ENCODE data around the gene RSRC1.
"Not testable (repeated sequence)": the region's sequence is repeated elsewhere in the genome, so short reads cannot be mapped to it uniquely, and the experiment has no call there.

The RSRC1 gene

GRCh38 chr3:158109804-158110657 lies at the start of gene RSRC1:
TSS of gene RSRC1 (plus strand) at chr3:158110089. CDS start at chr3:158122105, 12,016 bp downstream.
- peak; percentile 46 to 50 for DNase-seq (ENCODE audit: low read depth in 2 of 2, low spot score in 1 of 2)

GRCh38 chr3:158065574-158065973 lies 44.3 kb upstream of the RSRC1 start:
- DNase-seq (ENCODE audit: low read depth in 2 of 2, low spot score in 1 of 2): not testable (repeated sequence)

- no peak for DNase-seq (ENCODE audit: low read depth in 2 of 2, low spot score in 1 of 2)
Measured at GRCh38 chr3:158072790-158073189, 37.1 kb upstream of the RSRC1 start.

GRCh38 chr3:158074591-158074990 lies 35.3 kb upstream of the RSRC1 start:
- DNase-seq (ENCODE audit: low read depth in 2 of 2, low spot score in 1 of 2): no peak

- DNase-seq (ENCODE audit: low read depth in 2 of 2, low spot score in 1 of 2): no peak
Measured at GRCh38 chr3:158079599-158079998, 30.3 kb upstream of the RSRC1 start.

GRCh38 chr3:158084651-158085050 lies 25.2 kb upstream of the RSRC1 start:
- no peak for DNase-seq (ENCODE audit: low read depth in 2 of 2, low spot score in 1 of 2)

- no peak for DNase-seq (ENCODE audit: low read depth in 2 of 2, low spot score in 1 of 2)
Measured at GRCh38 chr3:158085358-158085757, 24.5 kb upstream of the RSRC1 start.

- no peak for DNase-seq (ENCODE audit: low read depth in 2 of 2, low spot score in 1 of 2)
Measured at GRCh38 chr3:158085931-158086330, 24.0 kb upstream of the RSRC1 start.

GRCh38 chr3:158086361-158086760 lies 23.5 kb upstream of the RSRC1 start:
- DNase-seq (ENCODE audit: low read depth in 2 of 2, low spot score in 1 of 2): no peak

GRCh38 chr3:158086776-158087175 lies 23.1 kb upstream of the RSRC1 start:
- no peak for DNase-seq (ENCODE audit: low read depth in 2 of 2, low spot score in 1 of 2)

GRCh38 chr3:158091531-158091930 lies 18.4 kb upstream of the RSRC1 start:
- no peak for DNase-seq (ENCODE audit: low read depth in 2 of 2, low spot score in 1 of 2)

GRCh38 chr3:158093526-158093925 lies 16.4 kb upstream of the RSRC1 start:
- no peak for DNase-seq (ENCODE audit: low read depth in 2 of 2, low spot score in 1 of 2)

- no peak for DNase-seq (ENCODE audit: low read depth in 2 of 2, low spot score in 1 of 2)
Measured at GRCh38 chr3:158094235-158095110, 15.4 kb upstream of the RSRC1 start.

- DNase-seq (ENCODE audit: low read depth in 2 of 2, low spot score in 1 of 2): no peak
Measured at GRCh38 chr3:158095111-158095813, 14.6 kb upstream of the RSRC1 start.

GRCh38 chr3:158095814-158096704 lies 13.8 kb upstream of the RSRC1 start:
- no peak for DNase-seq (ENCODE audit: low read depth in 2 of 2, low spot score in 1 of 2)

GRCh38 chr3:158097081-158097592 lies 12.8 kb upstream of the RSRC1 start:
- no peak for DNase-seq (ENCODE audit: low read depth in 2 of 2, low spot score in 1 of 2)

GRCh38 chr3:158097593-158098308 lies 12.1 kb upstream of the RSRC1 start:
- DNase-seq (ENCODE audit: low read depth in 2 of 2, low spot score in 1 of 2): peak in 1 of 2 donors; percentile 11

GRCh38 chr3:158098309-158098639 lies 11.6 kb upstream of the RSRC1 start:
- no peak for DNase-seq (ENCODE audit: low read depth in 2 of 2, low spot score in 1 of 2)

- DNase-seq (ENCODE audit: low read depth in 2 of 2, low spot score in 1 of 2): no peak
Measured at GRCh38 chr3:158098834-158099424, 11.0 kb upstream of the RSRC1 start.

All from stimulated activated CD8-positive, alpha-beta memory T cell treated with anti-CD3 and anti-CD28 coated beads, Interleukin-4, amount 100 ng/mL, for 4 hours (primary cell).